Measurements from ENCODE around the gene PAIP2. TPM values are rescaled to one million over a fixed set of nuclear protein-coding genes. Genes with fewer than 3 reads are reported as not detected.
A peak's percentile ranks its signal among the peaks of the same experiment; 100 is the strongest.

Gene PAIP2
- total and polyA plus RNA-seq, 11 donors: 93.2 to 154 (median 132) TPM

GRCh38 chr5:139396691-139397090 lies 55.0 kb downstream of the PAIP2 start:
- 60 to 73% (median 66%) methylated on average over 6 to 8 of the region's 8 CpGs for WGBS, 4 donors
- Histone ChIP-seq H3K27ac (peak overlapping the region in 11 of 12 donors; percentile 40 to 97 (median 93)), H3K9me3 (no peaks in the 10 kb centered on the region), H3K36me3 (peaks cover 0 to 21% (median 0%) of the 10 kb centered on the region in 9 donors), H3K27me3 (peaks cover 0 to 28% (median 0%) of the 10 kb centered on the region in 9 donors), H3K4me3 (no peak overlapping the region), H3K4me1 (peaks cover 5 to 61% (median 42%) of the 10 kb centered on the region in 12 donors)
- intact Hi-C loops (cut with DNase I): loop anchor here in 1 of 10 donors (10.0 kb wide), 1 partner anchor 102 kb away; the partner anchor contains the start of gene MATR3
- no peak for ATAC-seq
- TF ChIP-seq CTCF (IDR thresholded peaks at IDR 0.05): no peak
- TF ChIP-seq POLR2A (IDR thresholded peaks at IDR 0.05): no peak
- DNase-seq: no peak

- Histone ChIP-seq H3K36me3 (peaks cover 0 to 13% (median 0%) of the 10 kb centered on the region in 9 donors), H3K4me1 (peaks cover 2 to 50% (median 34%) of the 10 kb centered on the region in 12 donors), H3K4me3 (no peak overlapping the region), H3K27me3 (peaks cover 0 to 22% (median 0%) of the 10 kb centered on the region in 9 donors), H3K9me3 (no peaks in the 10 kb centered on the region), H3K27ac (peak overlapping the region in 3 of 12 donors; percentile 91 to 95 (median 92))
- ATAC-seq: no peak
- TF ChIP-seq CTCF (IDR thresholded peaks at IDR 0.05) (no peak), POLR2A (IDR thresholded peaks at IDR 0.05) (no peak)
- WGBS, 4 donors: 34 to 46% (median 43%) methylated on average over 6 of the region's 6 CpGs
- DNase-seq: peak in 1 of 5 donors; percentile 50
- intact Hi-C loops (cut with DNase I): loop anchor here in 1 of 10 donors (10.0 kb wide), 1 partner anchor 103 kb away; the partner anchor contains the start of gene MATR3
Measured at GRCh38 chr5:139397921-139398320, 56.3 kb downstream of the PAIP2 start.

GRCh38 chr5:139399501-139400121 lies 58.0 kb downstream of the PAIP2 start:
- 86 to 91% (median 90%) methylated on average over 6 of the region's 6 CpGs for WGBS, 4 donors
- peaks cover 0 to 5% (median 0%) of the 10 kb centered on the region in 9 donors for H3K27me3 ChIP-seq
- intact Hi-C loops (cut with DNase I): loop anchor here in 2 of 10 donors (5.0 to 10.0 kb wide), 2 partner anchors 57 to 105 kb away; partner anchors contain the start of genes MATR3 (in 1 of the 2) and PAIP2 (in 1 of the 2)
- H3K27ac ChIP-seq: no peak overlapping the region
- H3K4me3 ChIP-seq: no peak overlapping the region
- no peaks in the 10 kb centered on the region for H3K9me3 ChIP-seq
- no peak for TF ChIP-seq POLR2A (IDR thresholded peaks at IDR 0.05)
- no peak for TF ChIP-seq CTCF (IDR thresholded peaks at IDR 0.05)
- ATAC-seq (no peak), DNase-seq (no peak)
- peaks cover 2 to 48% (median 33%) of the 10 kb centered on the region in 12 donors for H3K4me1 ChIP-seq
- H3K36me3 ChIP-seq: peaks cover 0 to 12% (median 0%) of the 10 kb centered on the region in 9 donors

GRCh38 chr5:139401546-139401945 lies 59.9 kb downstream of the PAIP2 start:
- ATAC-seq: no peak
- intact Hi-C loops (cut with DNase I): loop anchor here in 1 of 10 donors (5.0 kb wide), 1 partner anchor 59 kb away; the partner anchor contains the start of gene PAIP2
- no peak for DNase-seq
- Histone ChIP-seq H3K36me3 (peaks cover 0 to 12% (median 0%) of the 10 kb centered on the region in 9 donors), H3K27me3 (no peaks in the 10 kb centered on the region), H3K9me3 (no peaks in the 10 kb centered on the region), H3K4me3 (no peak overlapping the region), H3K4me1 (peaks cover 0 to 31% (median 20%) of the 10 kb centered on the region in 12 donors), H3K27ac (no peak overlapping the region)
- WGBS, 4 donors: 89 to 94% (median 93%) methylated on average over 10 of the region's 10 CpGs
- TF ChIP-seq CTCF (IDR thresholded peaks at IDR 0.05) (no peak), POLR2A (IDR thresholded peaks at IDR 0.05) (no peak)

All from heart left ventricle (tissue), 16 donors.